Measurements from ENCODE around the gene IL1R1.

- TF ChIP-seq EZH2 (IDR thresholded peaks at IDR 0.05; ENCODE audit: borderline replicate concordance, low read length), result no peak
- no peak for TF ChIP-seq CTCF (conservative IDR thresholded peaks at IDR 0.05 in 1 of 2, IDR thresholded peaks at IDR 0.05 in 1 of 2; ENCODE audit: extremely low read depth in 1 of 2, insufficient read depth in 1 of 2, low read depth in 1 of 2, low read length in 2 of 2)
These were observed 7.3 kb downstream of the IL1R1 start for GRCh38 chr2:102149644-102150455.
